Neuronal stem cell (in vitro differentiated cells): ENCODE results near the gene THRAP3. TPM values are rescaled to one million over a fixed set of nuclear protein-coding genes. Genes with fewer than 3 reads are reported as not detected.
A peak's percentile ranks its signal among the peaks of the same experiment; 100 is the strongest.

Experiments used
- DNase-seq: peaks from one replicate; pipeline ENCODE4 v3.0.0-alpha.2; 2013; ENCODE audit warnings: low spot score
- H2AFZ ChIP-seq: one replicate; pipeline ENCODE4 v1.6.1; 2013; ENCODE audit warnings: mild to moderate bottlenecking, low read length, inconsistent platforms
- H2AK5ac ChIP-seq: 2 replicates; pipeline ENCODE4 v1.6.1; 2013; ENCODE audit warnings: low read depth, mild to moderate bottlenecking, inconsistent platforms, low read length, moderate library complexity, mixed read lengths
- H2BK120ac ChIP-seq: 2 replicates; pipeline ENCODE4 v1.6.1; 2013; ENCODE audit warnings: low read depth, mild to moderate bottlenecking, inconsistent platforms, low read length, moderate library complexity, mixed read lengths
- H2BK12ac ChIP-seq: one replicate; pipeline ENCODE4 v1.6.1; 2013; ENCODE audit warnings: low read length, inconsistent platforms
- H2BK15ac ChIP-seq: 2 replicates; pipeline ENCODE4 v1.6.1; 2013; ENCODE audit warnings: mild to moderate bottlenecking, low read length, inconsistent platforms, mixed read lengths
- H2BK5ac ChIP-seq: one replicate; pipeline ENCODE4 v1.6.1; 2013; ENCODE audit warnings: inconsistent platforms, mild to moderate bottlenecking, low read length, moderate library complexity
- H3K14ac ChIP-seq: one replicate; pipeline ENCODE4 v1.6.1; 2013; ENCODE audit warnings: low read length, inconsistent platforms
- H3K18ac ChIP-seq: 2 replicates; pipeline ENCODE4 v1.6.1; 2013; ENCODE audit warnings: low read length, inconsistent platforms
- H3K23ac ChIP-seq: 2 replicates; pipeline ENCODE4 v1.6.1; 2013; ENCODE audit warnings: low read depth, mild to moderate bottlenecking, mixed read lengths, low read length, inconsistent platforms; ENCODE audit not compliant: poor library complexity
- H3K27ac ChIP-seq: replicated peaks from 3 replicates; pipeline ENCODE4 v1.5.1; 2013; ENCODE audit warnings: low read length, inconsistent platforms
- H3K27me3 ChIP-seq, 3 experiments: 2 replicates each; pipeline ENCODE4 v1.6.1; 2013; ENCODE audit warnings: low read length in 3 of 3, mild to moderate bottlenecking in 2 of 3, inconsistent platforms in 1 of 3, low read depth in 1 of 3, mixed read lengths in 1 of 3, moderate library complexity in 1 of 3; ENCODE audit not compliant: control insufficient read depth in 3 of 3, insufficient read depth in 3 of 3
- H3K36me3 ChIP-seq, 2 donors: replicated peaks in 1 of 2; 2 replicates each; pipeline ENCODE4 v1.6.1; 2013; ENCODE audit warnings: low read length in 2 of 2; ENCODE audit not compliant: control insufficient read depth in 2 of 2, insufficient read depth in 2 of 2
- H3K4ac ChIP-seq: 2 replicates; pipeline ENCODE4 v1.6.1; 2013; ENCODE audit warnings: inconsistent platforms, mild to moderate bottlenecking, low read length, moderate library complexity
- H3K4me1 ChIP-seq, 2 donors: 1 replicate in 1 of 2; 2 replicates in 1 of 2; pipeline ENCODE4 v1.6.1; 2013; ENCODE audit warnings: low read length in 2 of 2, low read depth in 1 of 2; ENCODE audit not compliant: control insufficient read depth in 2 of 2, insufficient read depth in 1 of 2
- H3K4me2 ChIP-seq: one replicate; pipeline ENCODE4 v1.6.1; 2013; ENCODE audit warnings: mild to moderate bottlenecking, low read length, inconsistent platforms; ENCODE audit not compliant: insufficient read depth, poor library complexity, severe bottlenecking
- H3K4me3 ChIP-seq, 2 donors: 2 replicates each; pipeline ENCODE4 v1.5.1; 2013; ENCODE audit warnings: low read length in 2 of 2, mild to moderate bottlenecking in 2 of 2, inconsistent platforms in 1 of 2, moderate library complexity in 1 of 2
- H3K79me1 ChIP-seq: one replicate; pipeline ENCODE4 v1.6.1; 2013; ENCODE audit warnings: low read depth, mild to moderate bottlenecking, inconsistent platforms, low read length, moderate library complexity
- H3K9ac ChIP-seq: one replicate; pipeline ENCODE4 v1.6.1; 2013; ENCODE audit warnings: mild to moderate bottlenecking, low read depth, low read length, inconsistent platforms; ENCODE audit not compliant: poor library complexity
- H3K9me3 ChIP-seq, 2 donors: replicated peaks in 1 of 2; 2 replicates each; pipeline versions ENCODE3 to v1.6.1; 2013; ENCODE audit warnings: low read length in 2 of 2, mild to moderate bottlenecking in 2 of 2, inconsistent platforms in 1 of 2, low read depth in 1 of 2, mixed read lengths in 1 of 2, moderate library complexity in 1 of 2; ENCODE audit not compliant: control insufficient read depth in 2 of 2, insufficient read depth in 1 of 2
- H4K8ac ChIP-seq: one replicate; pipeline ENCODE4 v1.6.1; 2013; ENCODE audit warnings: low read depth, mild to moderate bottlenecking, inconsistent platforms, low read length, moderate library complexity
- H4K91ac ChIP-seq: one replicate; pipeline ENCODE4 v1.6.1; 2013; ENCODE audit warnings: low read length, low read depth, mild to moderate bottlenecking, inconsistent platforms; ENCODE audit not compliant: poor library complexity
- WGBS, 2 donors: extraction: QIAGEN DNeasy Blood & Tissue Kit; methylation state at CpG; one replicate each; pipeline ENCODE4 v1.1.7; 2013; ENCODE audit warnings: missing lambda C conversion rate in 2 of 2, mixed read lengths in 1 of 2; ENCODE audit not compliant: insufficient read length in 2 of 2, insufficient replicate concordance in 1 of 2; ENCODE audit errors: extremely low coverage in 2 of 2; 5-methylcytosine and 5-hydroxymethylcytosine counted together
- polyA plus RNA-seq, 2 experiments: library from polyadenylated mRNA; stranded (reverse); fragments of 200-250 nt; gene quantifications; one replicate each; pipeline ENCODE4 v1.2.3, GENCODE V29; 2013

THRAP3 gene
- 78.9 TPM for polyA plus RNA-seq (2013, experiment 1 of 2)
- polyA plus RNA-seq (2013, experiment 2 of 2): 76.8 TPM

GRCh38 chr1:36223996-36224536, at the start of gene THRAP3:
Gene THRAP3 (plus strand): TSS chr1:36224443. CDS start chr1:36282564, 58,121 bp downstream.
- Histone ChIP-seq H3K9ac (peak within 1 kb of the TSS; percentile 77), H2AK5ac (peak within 1 kb of the TSS; percentile 78), H2AFZ (peak within 1 kb of the TSS; percentile 83), H3K4me3 (peak within 1 kb of the TSS; percentile 85 to 92), H3K18ac (peak within 1 kb of the TSS; percentile 38), H3K14ac (no peak within 1 kb of the TSS), H3K4me2 (peak within 1 kb of the TSS; percentile 88), H3K23ac (peak within 1 kb of the TSS; percentile 39), H2BK15ac (no peak within 1 kb of the TSS), H3K79me1 (peaks cover 4% of the 10 kb centered on the region), H4K91ac (no peak within 1 kb of the TSS), H3K36me3 (peaks cover 8 to 37% of the 10 kb centered on the region in 2 donors), H3K27me3 (no peaks in the 10 kb centered on the region), H4K8ac (no peak within 1 kb of the TSS), H2BK12ac (no peak within 1 kb of the TSS), H2BK5ac (peak within 1 kb of the TSS; percentile 56), H3K4ac (no peak within 1 kb of the TSS), H3K4me1 (peaks cover 6 to 8% of the 10 kb centered on the region in 2 donors), H3K27ac (peak within 1 kb of the TSS; percentile 85), H2BK120ac (no peak within 1 kb of the TSS), H3K9me3 (no peaks in the 10 kb centered on the region)
- peak; percentile 99 for DNase-seq
- WGBS, 2 donors: no CpG with 5 or more reads among the region's 45 CpGs

GRCh38 chr1:36174713-36175112, 49.5 kb upstream of the THRAP3 start:
- H3K14ac ChIP-seq: no peak overlapping the region
- no CpG with 5 or more reads among the region's 11 CpGs for WGBS, 2 donors
- H2BK5ac ChIP-seq: no peak overlapping the region
- H3K4me3 ChIP-seq: no peak overlapping the region
- no peaks in the 10 kb centered on the region for H3K27me3 ChIP-seq
- no peak overlapping the region for H3K18ac ChIP-seq
- H4K91ac ChIP-seq: no peak overlapping the region
- H3K4me1 ChIP-seq: peaks cover 0 to 20% of the 10 kb centered on the region in 2 donors
- peaks cover 0 to 2% of the 10 kb centered on the region in 2 donors for H3K9me3 ChIP-seq
- peak overlapping the region; percentile 5 for H3K23ac ChIP-seq
- peak overlapping the region; percentile 14 for H3K4me2 ChIP-seq
- H2BK12ac ChIP-seq: no peak overlapping the region
- no peak for DNase-seq
- H3K9ac ChIP-seq: peak overlapping the region; percentile 17
- no peak overlapping the region for H2AK5ac ChIP-seq
- no peak overlapping the region for H4K8ac ChIP-seq
- H2BK15ac ChIP-seq: no peak overlapping the region
- no peak overlapping the region for H3K4ac ChIP-seq
- no peak overlapping the region for H2AFZ ChIP-seq
- no peak overlapping the region for H3K27ac ChIP-seq
- H3K79me1 ChIP-seq: peaks cover 16% of the 10 kb centered on the region
- no peak overlapping the region for H2BK120ac ChIP-seq
- H3K36me3 ChIP-seq: peaks cover 58 to 98% of the 10 kb centered on the region in 2 donors

- H2BK15ac ChIP-seq: no peak overlapping the region
- no peak overlapping the region for H3K14ac ChIP-seq
- H3K4me2 ChIP-seq: peak overlapping the region; percentile 14
- peak overlapping the region; percentile 32 for H2BK5ac ChIP-seq
- H4K91ac ChIP-seq: no peak overlapping the region
- no peak overlapping the region for H2BK120ac ChIP-seq
- peaks cover 64 to 98% of the 10 kb centered on the region in 2 donors for H3K36me3 ChIP-seq
- H2BK12ac ChIP-seq: no peak overlapping the region
- no peak overlapping the region for H2AK5ac ChIP-seq
- no peak overlapping the region for H4K8ac ChIP-seq
- no peak for DNase-seq
- peak overlapping the region; percentile 17 for H3K9ac ChIP-seq
- H3K23ac ChIP-seq: peak overlapping the region; percentile 70
- peak overlapping the region; percentile 87 for H3K18ac ChIP-seq
- H3K27me3 ChIP-seq: no peaks in the 10 kb centered on the region
- H3K9me3 ChIP-seq: peaks cover 0 to 2% of the 10 kb centered on the region in 2 donors
- WGBS, 2 donors: no CpG with 5 or more reads among the region's 11 CpGs
- peaks cover 16% of the 10 kb centered on the region for H3K79me1 ChIP-seq
- no peak overlapping the region for H3K4ac ChIP-seq
- peaks cover 0 to 20% of the 10 kb centered on the region in 2 donors for H3K4me1 ChIP-seq
- no peak overlapping the region for H3K27ac ChIP-seq
- no peak overlapping the region for H2AFZ ChIP-seq
- no peak overlapping the region for H3K4me3 ChIP-seq
These were observed 48.8 kb upstream of the THRAP3 start for GRCh38 chr1:36175137-36176095.
